DMS 273 (cell line): ENCODE data around the gene ST8SIA1.

ENCODE experiments used
- DNase-seq: peaks from one replicate; lab custom pipeline; 2025; ENCODE audit not compliant: unreplicated experiment; lab: John Stamatoyannopoulos, UW

ST8SIA1 gene

GRCh38 chr12:22284871-22285270 is 49.6 kb downstream of the ST8SIA1 start:
- no peak for DNase-seq

GRCh38 chr12:22283508-22283907 is 51.0 kb downstream of the ST8SIA1 start:
- no peak for DNase-seq

GRCh38 chr12:22283006-22283506 is 51.5 kb downstream of the ST8SIA1 start:
- no peak for DNase-seq

- no peak for DNase-seq
Observed at GRCh38 chr12:22282283-22282682, 52.2 kb downstream of the ST8SIA1 start.

GRCh38 chr12:22276867-22277266 is 57.6 kb downstream of the ST8SIA1 start:
- no peak for DNase-seq

GRCh38 chr12:22276313-22276712 is 58.2 kb downstream of the ST8SIA1 start:
- DNase-seq = no peak

GRCh38 chr12:22275843-22276242 is 58.7 kb downstream of the ST8SIA1 start:
- no peak for DNase-seq

GRCh38 chr12:22272335-22273151 is 62.0 kb downstream of the ST8SIA1 start:
- no peak for DNase-seq

GRCh38 chr12:22271023-22271422 is 63.5 kb downstream of the ST8SIA1 start:
- DNase-seq = no peak

- no peak for DNase-seq
Observed at GRCh38 chr12:22268973-22269372, 65.5 kb downstream of the ST8SIA1 start.

- no peak for DNase-seq
Observed at GRCh38 chr12:22268406-22268805, 66.1 kb downstream of the ST8SIA1 start.

GRCh38 chr12:22266101-22266500 is 68.4 kb downstream of the ST8SIA1 start:
- DNase-seq = no peak

- no peak for DNase-seq
Observed at GRCh38 chr12:22264380-22264779, 70.1 kb downstream of the ST8SIA1 start.

- no peak for DNase-seq
Observed at GRCh38 chr12:22262309-22262708, 72.2 kb downstream of the ST8SIA1 start.

GRCh38 chr12:22257100-22257499 is 77.4 kb downstream of the ST8SIA1 start:
- DNase-seq = no peak

GRCh38 chr12:22256605-22257004 is 77.9 kb downstream of the ST8SIA1 start:
- DNase-seq = no peak

- DNase-seq = no peak
Observed at GRCh38 chr12:22256041-22256441, 78.5 kb downstream of the ST8SIA1 start.

GRCh38 chr12:22255097-22255496 is 79.4 kb downstream of the ST8SIA1 start:
- DNase-seq = no peak

GRCh38 chr12:22254478-22254877 is 80.0 kb downstream of the ST8SIA1 start:
- DNase-seq = no peak

- no peak for DNase-seq
Observed at GRCh38 chr12:22252057-22252456, 82.5 kb downstream of the ST8SIA1 start.

- no peak for DNase-seq
Observed at GRCh38 chr12:22250762-22251161, 83.7 kb downstream of the ST8SIA1 start.

GRCh38 chr12:22248571-22249115 is 85.9 kb downstream of the ST8SIA1 start:
- DNase-seq = no peak

GRCh38 chr12:22248121-22248520 is 86.4 kb downstream of the ST8SIA1 start:
- DNase-seq = no peak
